Hair follicle dermal papilla cell (primary cell): ENCODE data around the gene FGF23. TPM values are rescaled to one million over a fixed set of nuclear protein-coding genes. Genes with fewer than 3 reads are reported as not detected.

ENCODE experiments used
- total RNA-seq: library from RNA; depleted of rRNA; stranded (reverse); fragments of >200 nt; gene quantifications from 2 replicates; pipeline ENCODE4 v1.2.3, GENCODE V29; 2012

The FGF23 gene
- not detected in 2 replicates for total RNA-seq

DNA sequence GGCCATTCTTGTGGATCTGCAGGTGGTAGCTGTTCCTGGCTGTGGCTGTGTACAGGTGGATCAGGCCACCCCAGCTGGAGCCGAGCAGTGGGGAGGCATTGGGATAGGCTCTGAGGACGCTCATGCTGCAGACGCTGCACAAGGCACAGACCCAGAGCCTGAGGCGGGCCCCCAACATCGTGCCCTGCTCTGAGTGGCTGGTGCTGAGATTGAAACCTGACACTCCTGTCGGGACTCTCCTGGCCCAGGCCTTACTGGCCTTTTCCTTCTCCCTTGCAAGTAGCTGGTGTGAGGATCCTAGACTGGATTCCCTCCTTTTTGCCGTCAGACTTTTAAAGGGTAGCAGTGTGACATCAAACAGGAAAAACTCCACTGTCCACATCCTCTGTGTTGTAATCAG, at the start of gene FGF23:
FGF23 (minus strand) TSS at position 308 of the 400 bp plus-strand sequence; CDS start at position 178, 130 bp downstream.

GRCh38 chr12:4320853-4321701, 58.4 kb downstream of the FGF23 start, which contains the start of gene TIGAR:
Gene TIGAR (plus strand): TSS chr12:4321213. CDS start chr12:4321272, 59 bp downstream.

Other genes with a start within 250 kb of the FGF23 start
- 2.6 and 2.7 TPM in 2 replicates for gene CCND2, start 106.0 kb downstream of the FGF23 start, total RNA-seq
- 7.3 and 8.1 TPM in 2 replicates for gene TIGAR, start 58.5 kb downstream of the FGF23 start, total RNA-seq
- gene FGF6, start 66.1 kb upstream of the FGF23 start, total RNA-seq: not detected in 2 replicates
- 1.9 and 2.1 TPM in 2 replicates for gene RAD51AP1, start 159.2 kb upstream of the FGF23 start, total RNA-seq
- 29.1 and 29.9 TPM in 2 replicates for gene DYRK4, start 182.5 kb upstream of the FGF23 start, total RNA-seq